AG10803 (cell line): ENCODE measurements around the gene CDK17.

Experiments used
- DNase-seq: peaks from one replicate; pipeline ENCODE4 v3.0.0; 2010; ENCODE audit warnings: low read depth
- H3K4me3 ChIP-seq: 2 replicates; pipeline ENCODE4 v1.5.1; 2011; ENCODE audit warnings: mild to moderate bottlenecking, low read length, control low read depth
- TF ChIP-seq, protein P1 (sequence below): conservative IDR thresholded peaks from 2 replicates; pipeline ENCODE4 v1.5.1; 2011; ENCODE audit warnings: mild to moderate bottlenecking, low read length, control low read depth, inconsistent platforms

The CDK17 gene

GRCh38 chr12:96265836-96266235 lies 134.4 kb downstream of the CDK17 start:
- TF ChIP-seq, protein P1, sequence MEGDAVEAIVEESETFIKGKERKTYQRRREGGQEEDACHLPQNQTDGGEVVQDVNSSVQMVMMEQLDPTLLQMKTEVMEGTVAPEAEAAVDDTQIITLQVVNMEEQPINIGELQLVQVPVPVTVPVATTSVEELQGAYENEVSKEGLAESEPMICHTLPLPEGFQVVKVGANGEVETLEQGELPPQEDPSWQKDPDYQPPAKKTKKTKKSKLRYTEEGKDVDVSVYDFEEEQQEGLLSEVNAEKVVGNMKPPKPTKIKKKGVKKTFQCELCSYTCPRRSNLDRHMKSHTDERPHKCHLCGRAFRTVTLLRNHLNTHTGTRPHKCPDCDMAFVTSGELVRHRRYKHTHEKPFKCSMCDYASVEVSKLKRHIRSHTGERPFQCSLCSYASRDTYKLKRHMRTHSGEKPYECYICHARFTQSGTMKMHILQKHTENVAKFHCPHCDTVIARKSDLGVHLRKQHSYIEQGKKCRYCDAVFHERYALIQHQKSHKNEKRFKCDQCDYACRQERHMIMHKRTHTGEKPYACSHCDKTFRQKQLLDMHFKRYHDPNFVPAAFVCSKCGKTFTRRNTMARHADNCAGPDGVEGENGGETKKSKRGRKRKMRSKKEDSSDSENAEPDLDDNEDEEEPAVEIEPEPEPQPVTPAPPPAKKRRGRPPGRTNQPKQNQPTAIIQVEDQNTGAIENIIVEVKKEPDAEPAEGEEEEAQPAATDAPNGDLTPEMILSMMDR, result no peak
- H3K4me3 ChIP-seq, result no peak overlapping the region
- DNase-seq, result no peak

GRCh38 chr12:96265400-96265799 lies 134.8 kb downstream of the CDK17 start:
- TF ChIP-seq, protein P1, result no peak
- no peak for DNase-seq
- H3K4me3 ChIP-seq, result no peak overlapping the region

GRCh38 chr12:96263449-96263902 lies 136.8 kb downstream of the CDK17 start:
- TF ChIP-seq, protein P1, result no peak
- no peak overlapping the region for H3K4me3 ChIP-seq
- DNase-seq, result no peak

DNA sequence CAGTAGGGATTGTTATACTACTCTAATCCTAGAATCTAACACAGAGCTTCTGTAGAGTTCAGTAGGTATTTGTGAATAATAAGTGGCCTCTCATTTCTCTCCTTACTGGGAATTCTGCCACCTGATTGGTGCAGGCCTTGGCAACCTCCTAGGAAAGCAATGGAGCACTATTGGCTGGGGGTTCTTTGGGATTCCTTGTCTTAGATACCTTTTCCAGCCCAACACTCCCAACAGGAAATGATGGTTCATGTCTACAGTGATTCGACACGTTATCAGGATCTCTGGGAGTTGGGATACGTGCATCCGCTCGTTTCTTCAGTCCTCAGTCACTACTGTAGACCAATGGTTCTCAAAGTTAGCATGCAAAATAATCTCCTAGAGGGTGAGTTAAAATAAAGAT lies 138.7 kb downstream of the CDK17 start:
- TF ChIP-seq, protein P1, result no peak
- no peak for DNase-seq
- H3K4me3 ChIP-seq, result no peak overlapping the region

DNA sequence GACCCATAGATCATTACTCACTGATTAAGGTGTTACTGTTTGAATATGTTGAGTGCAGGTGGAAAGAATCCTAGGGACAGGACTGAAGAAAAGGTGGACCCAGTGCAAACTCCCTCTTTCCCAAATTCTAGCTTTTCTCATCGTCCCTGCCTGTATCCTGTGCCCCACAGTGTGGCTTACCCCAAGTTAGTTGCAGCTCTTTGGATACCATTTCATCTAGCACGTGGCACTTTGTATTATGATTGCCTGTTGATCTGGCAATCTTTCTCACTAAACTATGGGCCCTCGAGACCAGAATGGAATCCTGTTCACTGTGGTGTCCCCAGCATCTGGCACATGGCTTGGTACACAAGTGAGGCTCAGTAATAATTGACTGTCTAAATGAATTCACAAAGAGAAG lies 139.6 kb downstream of the CDK17 start:
- H3K4me3 ChIP-seq, result no peak overlapping the region
- TF ChIP-seq, protein P1, result no peak

DNA sequence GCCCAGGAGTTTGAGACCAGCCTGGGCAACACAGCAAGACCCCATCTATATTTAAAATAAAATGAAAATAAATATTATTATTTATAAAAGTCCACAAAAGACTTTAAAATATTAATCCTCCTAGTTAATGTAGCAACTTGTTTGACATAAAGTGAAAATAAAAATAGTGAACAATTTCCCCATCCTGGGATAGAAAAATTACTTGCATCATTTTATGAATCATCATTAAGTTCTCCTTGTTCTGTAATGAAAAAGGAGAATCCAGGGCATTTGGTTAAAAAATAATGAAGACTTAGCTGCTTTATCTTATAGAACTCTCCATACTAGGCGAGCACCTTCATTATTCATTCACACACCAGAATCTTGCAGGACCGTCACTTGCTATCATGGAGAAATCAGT lies 140.0 kb downstream of the CDK17 start:
- TF ChIP-seq, protein P1, result no peak
- H3K4me3 ChIP-seq, result no peak overlapping the region
- DNase-seq, result peak; percentile 36

More for the DNA sequence above, 139.6 kb downstream of the CDK17 start:
- DNase-seq, result no peak

GRCh38 chr12:96258104-96258961 lies 141.9 kb downstream of the CDK17 start:
- peak; percentile 84 for DNase-seq
- H3K4me3 ChIP-seq, result no peak overlapping the region
- TF ChIP-seq, protein P1, result no peak
